Spinal cord (tissue), 10 donors: ENCODE results near the gene KLHL29. TPM values are rescaled to one million over a fixed set of nuclear protein-coding genes. Genes with fewer than 3 reads are reported as not detected.
A peak's percentile ranks its signal among the peaks of the same experiment; 100 is the strongest.

Experiments used
- DNase-seq, 6 donors: peaks; one replicate each; pipeline versions ENCODE4 v3.0.0 to v3.0.0-alpha.2; 2013 to 2015; ENCODE audit warnings: low spot score in 6 of 6, low read depth in 4 of 6
- H3K27ac ChIP-seq: one replicate; pipeline ENCODE4 v1.5.1; 2013; ENCODE audit warnings: low read depth, low read length, control low read depth
- H3K27me3 ChIP-seq: one replicate; pipeline ENCODE4 v1.6.1; 2013; ENCODE audit warnings: low read length; ENCODE audit not compliant: control insufficient read depth, insufficient read depth
- H3K36me3 ChIP-seq: one replicate; pipeline ENCODE4 v1.6.1; 2013; ENCODE audit warnings: low read length; ENCODE audit not compliant: control insufficient read depth, insufficient read depth
- H3K4me1 ChIP-seq: one replicate; pipeline ENCODE4 v1.6.1; 2013; ENCODE audit warnings: low read length; ENCODE audit not compliant: control insufficient read depth, insufficient read depth
- H3K4me3 ChIP-seq: one replicate; pipeline ENCODE4 v1.5.1; 2013; ENCODE audit warnings: low read depth, low read length, control low read depth
- H3K9me3 ChIP-seq: one replicate; pipeline ENCODE4 v1.6.1; 2013; ENCODE audit warnings: low read length; ENCODE audit not compliant: control insufficient read depth, insufficient read depth
- WGBS: methylation state at CpG from one replicate; pipeline ENCODE4 v1.1.5; 2013; ENCODE audit warnings: missing lambda C conversion rate; ENCODE audit not compliant: insufficient coverage; 5-methylcytosine and 5-hydroxymethylcytosine counted together
- polyA plus RNA-seq, 2 donors: library from polyadenylated mRNA; unstranded; fragments of 120-200 nt; gene quantifications; one replicate each; pipeline ENCODE4 v1.2.1, GENCODE V29; 2013; ENCODE audit not compliant: insufficient read length in 2 of 2
- total RNA-seq, 2 donors: library from RNA; depleted of rRNA in 1 of 2; stranded (reverse); fragments of 120-200 nt in 1 of 2; fragments of >200 nt in 1 of 2; gene quantifications; one replicate each; pipeline versions ENCODE4 v1.2.3 to v1.2.4, GENCODE V29; 2013 to 2014
- donor health status: healthy.

Gene KLHL29
- total and polyA plus RNA-seq, 4 donors, result 8.7 to 19.4 (median 14.0) TPM

GRCh38 chr2:23541503-23542229 lies 156.7 kb downstream of the KLHL29 start:
- peak in 1 of 6 donors; percentile 78 for DNase-seq
- 43% methylated on average over 5 of the region's 7 CpGs for WGBS
- Histone ChIP-seq H3K4me1 (peaks cover 63% of the 10 kb centered on the region), H3K9me3 (no peaks in the 10 kb centered on the region), H3K27ac (no peak overlapping the region), H3K4me3 (no peak overlapping the region), H3K36me3 (no peaks in the 10 kb centered on the region), H3K27me3 (no peaks in the 10 kb centered on the region)

DNA sequence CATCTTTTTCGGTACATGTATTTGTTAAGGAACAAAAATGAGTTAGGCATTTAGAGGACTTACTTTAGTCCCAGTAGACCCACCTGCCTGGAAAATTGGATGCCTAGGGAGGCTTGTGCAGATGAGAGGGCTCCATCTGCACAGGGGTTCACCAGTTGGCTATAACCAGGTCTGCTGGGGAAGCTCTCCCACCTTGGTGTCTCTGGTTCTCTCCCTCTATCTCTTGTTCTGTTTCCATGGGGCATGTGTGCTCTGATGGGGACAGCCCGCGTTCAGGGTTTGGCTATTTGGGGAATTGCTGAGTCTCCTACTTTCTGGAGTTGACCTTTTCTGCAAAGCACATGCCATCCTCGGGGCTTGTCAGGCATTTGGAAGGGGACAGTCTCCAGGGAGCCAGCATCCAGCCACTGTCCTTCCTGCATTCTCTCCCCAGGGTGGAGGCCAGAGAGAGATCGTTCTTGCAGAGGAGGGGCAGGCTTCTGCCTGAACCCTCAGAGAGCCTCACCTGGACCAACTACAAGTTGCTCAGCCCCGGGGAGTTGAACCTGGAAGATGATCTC lies 157.3 kb downstream of the KLHL29 start:
- H3K9me3 ChIP-seq, result no peaks in the 10 kb centered on the region
- H3K27ac ChIP-seq, result no peak overlapping the region
- no peak overlapping the region for H3K4me3 ChIP-seq
- DNase-seq, result no peak
- WGBS, result 81% methylated on average over 5 of the region's 6 CpGs
- H3K36me3 ChIP-seq, result peaks cover 3% of the 10 kb centered on the region
- H3K27me3 ChIP-seq, result no peaks in the 10 kb centered on the region
- H3K4me1 ChIP-seq, result peaks cover 63% of the 10 kb centered on the region

GRCh38 chr2:23543302-23543701 lies 158.3 kb downstream of the KLHL29 start:
- Histone ChIP-seq H3K9me3 (no peaks in the 10 kb centered on the region), H3K27me3 (no peaks in the 10 kb centered on the region), H3K27ac (no peak overlapping the region), H3K4me1 (peaks cover 66% of the 10 kb centered on the region), H3K36me3 (peaks cover 3% of the 10 kb centered on the region), H3K4me3 (no peak overlapping the region)
- peak in 1 of 6 donors; percentile 50 for DNase-seq
- WGBS, result 47% methylated on average over 7 of the region's 10 CpGs

DNA sequence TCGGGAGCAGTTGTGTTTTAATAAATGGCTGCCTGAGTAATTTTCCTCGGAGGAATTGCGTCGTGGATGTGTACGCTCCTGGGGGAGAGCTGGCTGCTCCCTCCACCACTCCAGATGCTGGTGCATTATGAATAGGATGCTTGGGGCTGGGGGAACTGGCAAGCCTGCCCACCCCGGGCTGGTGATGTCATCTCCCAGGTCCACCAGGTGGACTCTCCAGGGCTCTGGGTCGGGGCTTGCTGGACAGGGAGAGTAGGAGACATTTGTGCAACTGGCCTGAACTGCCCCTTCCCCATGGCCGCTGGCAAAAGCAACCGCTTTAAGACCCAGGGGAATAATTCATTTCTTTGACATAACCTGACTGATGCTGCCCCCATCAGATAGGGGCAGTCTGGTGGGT lies 158.7 kb downstream of the KLHL29 start:
- no peaks in the 10 kb centered on the region for H3K9me3 ChIP-seq
- no peaks in the 10 kb centered on the region for H3K27me3 ChIP-seq
- H3K4me3 ChIP-seq, result no peak overlapping the region
- peaks cover 3% of the 10 kb centered on the region for H3K36me3 ChIP-seq
- H3K27ac ChIP-seq, result no peak overlapping the region
- 31% methylated on average over 7 of the region's 9 CpGs for WGBS
- peak in 1 of 6 donors; percentile 85 for DNase-seq
- peaks cover 71% of the 10 kb centered on the region for H3K4me1 ChIP-seq

DNA sequence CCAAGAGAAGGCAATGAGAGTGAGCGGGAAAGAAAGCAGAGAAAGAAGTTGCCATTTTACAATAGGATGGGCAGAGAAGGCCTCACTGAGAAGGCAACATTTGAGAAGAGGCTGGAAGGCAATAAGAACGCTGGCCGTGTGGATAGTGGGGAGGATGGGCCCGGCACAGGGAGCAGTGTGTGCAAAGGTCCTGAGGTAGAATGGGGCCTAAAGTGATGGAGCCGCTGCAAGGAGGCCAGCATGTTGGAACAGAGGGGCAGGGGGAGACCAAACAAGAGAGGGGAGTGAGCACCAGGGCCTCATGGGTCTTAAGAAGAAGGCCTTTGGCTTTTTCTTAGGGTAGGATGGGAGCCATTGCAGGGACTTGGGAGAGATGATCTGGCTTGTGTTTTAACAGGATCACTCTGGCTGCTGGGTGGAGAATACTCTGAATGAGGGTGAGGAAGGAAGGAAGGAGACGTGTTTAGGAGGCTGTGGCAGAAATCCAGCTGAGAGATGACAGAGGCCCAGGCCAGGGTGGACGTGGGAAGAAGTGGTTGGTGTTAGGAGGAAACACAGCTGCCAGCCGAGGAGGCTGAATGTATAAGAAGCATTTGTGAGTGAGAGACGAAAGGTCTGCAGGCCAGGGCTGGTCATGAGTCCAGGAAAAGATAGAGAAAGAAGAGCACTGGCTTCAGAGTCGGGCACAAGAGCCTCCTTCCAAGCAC lies 159.8 kb downstream of the KLHL29 start:
- no peaks in the 10 kb centered on the region for H3K9me3 ChIP-seq
- peaks cover 81% of the 10 kb centered on the region for H3K4me1 ChIP-seq
- no peak for DNase-seq
- no peak overlapping the region for H3K27ac ChIP-seq
- H3K4me3 ChIP-seq, result no peak overlapping the region
- H3K27me3 ChIP-seq, result no peaks in the 10 kb centered on the region
- H3K36me3 ChIP-seq, result peaks cover 3% of the 10 kb centered on the region
- 80% methylated on average over 9 of the region's 10 CpGs for WGBS

DNA sequence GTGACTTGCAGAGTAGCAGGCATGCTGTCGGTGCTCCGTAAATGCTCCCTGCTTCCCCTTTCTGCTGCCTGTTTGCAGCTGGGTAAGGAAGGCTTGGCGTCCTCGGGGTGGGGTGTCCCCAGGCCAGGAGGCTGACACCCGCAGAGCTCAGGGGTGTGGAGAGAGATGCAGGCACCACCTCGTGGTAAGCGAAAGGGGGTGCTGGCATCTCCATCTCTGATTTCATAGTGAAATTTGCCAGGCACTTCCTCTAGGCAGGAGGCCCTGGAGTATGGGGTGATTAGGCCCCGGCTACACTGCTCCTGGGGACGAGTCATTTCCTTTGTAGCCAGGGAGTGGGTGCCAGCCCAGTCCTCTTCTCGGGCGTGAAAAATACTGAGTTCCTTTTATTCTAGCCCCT lies 160.4 kb downstream of the KLHL29 start:
- Histone ChIP-seq H3K27me3 (no peaks in the 10 kb centered on the region), H3K27ac (peak overlapping the region; percentile 53), H3K4me3 (no peak overlapping the region), H3K36me3 (peaks cover 3% of the 10 kb centered on the region), H3K9me3 (no peaks in the 10 kb centered on the region), H3K4me1 (peaks cover 87% of the 10 kb centered on the region)
- no peak for DNase-seq
- 65% methylated on average over 11 of the region's 11 CpGs for WGBS

GRCh38 chr2:23545811-23546210 lies 160.8 kb downstream of the KLHL29 start:
- H3K4me3 ChIP-seq, result no peak overlapping the region
- no peaks in the 10 kb centered on the region for H3K27me3 ChIP-seq
- peak overlapping the region; percentile 53 for H3K27ac ChIP-seq
- peak in 1 of 6 donors; percentile 76 for DNase-seq
- 44% methylated on average over 3 of the region's 3 CpGs for WGBS
- H3K36me3 ChIP-seq, result peaks cover 3% of the 10 kb centered on the region
- no peaks in the 10 kb centered on the region for H3K9me3 ChIP-seq
- peaks cover 91% of the 10 kb centered on the region for H3K4me1 ChIP-seq

DNA sequence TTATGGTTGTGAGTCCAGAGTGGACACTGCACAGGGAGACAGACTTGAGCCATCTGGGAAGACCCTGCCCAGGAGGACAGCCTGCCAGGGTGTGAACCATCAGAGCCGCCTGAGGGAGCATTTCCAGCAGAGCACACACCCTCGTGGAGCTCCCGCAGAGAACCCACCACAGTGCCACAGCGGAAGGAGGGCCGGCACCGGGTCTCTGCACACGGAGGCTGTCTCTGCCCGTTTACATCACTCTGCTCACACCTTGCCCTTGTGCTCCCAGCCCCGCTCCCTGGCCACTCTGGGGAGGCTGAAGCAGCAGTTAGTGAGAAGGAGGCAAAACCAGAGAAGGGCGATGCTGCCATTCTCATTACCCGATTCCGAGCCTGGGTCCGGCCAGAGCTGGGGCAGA lies 161.9 kb downstream of the KLHL29 start:
- Histone ChIP-seq H3K27me3 (no peaks in the 10 kb centered on the region), H3K4me1 (peaks cover 91% of the 10 kb centered on the region), H3K9me3 (no peaks in the 10 kb centered on the region), H3K4me3 (no peak overlapping the region), H3K36me3 (peaks cover 3% of the 10 kb centered on the region), H3K27ac (no peak overlapping the region)
- no peak for DNase-seq
- 91% methylated on average over 12 of the region's 13 CpGs for WGBS

DNA sequence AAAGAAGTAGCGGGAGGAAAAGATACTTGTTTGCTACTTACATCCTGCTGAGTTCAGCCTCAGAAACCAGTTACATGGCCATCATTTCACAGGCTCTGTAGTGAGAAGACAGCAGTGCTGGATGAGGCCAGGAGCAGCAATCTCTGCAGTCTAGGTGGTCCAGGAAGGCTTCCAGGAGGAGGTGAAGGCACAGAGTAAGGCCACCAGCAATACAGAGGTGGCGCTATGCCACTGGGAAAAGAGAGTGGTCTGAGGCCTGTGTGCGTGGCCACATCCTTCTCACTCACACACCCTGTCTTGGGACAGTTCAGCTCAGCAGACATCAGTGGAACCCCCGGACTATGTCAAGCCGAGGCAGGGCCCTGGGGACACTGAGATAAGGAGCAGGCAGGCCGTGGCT lies 162.7 kb downstream of the KLHL29 start:
- no peak overlapping the region for H3K27ac ChIP-seq
- no peaks in the 10 kb centered on the region for H3K27me3 ChIP-seq
- no peak for DNase-seq
- peaks cover 90% of the 10 kb centered on the region for H3K4me1 ChIP-seq
- H3K36me3 ChIP-seq, result peaks cover 3% of the 10 kb centered on the region
- H3K4me3 ChIP-seq, result no peak overlapping the region
- H3K9me3 ChIP-seq, result no peaks in the 10 kb centered on the region
- 75% methylated on average over 4 of the region's 6 CpGs for WGBS
